Keratinocyte (primary cell): ENCODE data around the gene CFAP57. TPM values are rescaled to one million over a fixed set of nuclear protein-coding genes. Genes with fewer than 3 reads are reported as not detected.

Experiments
- DNase-seq: peaks from one replicate; pipeline ENCODE4 v3.0.0-alpha.2; 2011; ENCODE audit warnings: low read depth, missing footprints, low spot score
- FAIRE-seq: peaks from 2 replicates; lab custom pipeline; 2011; peaks lifted over from hg19 to GRCh38; lab: Jason Lieb, UNC
- H2AFZ ChIP-seq: 2 replicates; pipeline ENCODE4 v1.6.0; 2012; ENCODE audit warnings: low read length, control low read depth, inconsistent platforms; ENCODE audit not compliant: control insufficient read depth
- H3K27ac ChIP-seq: 2 replicates; pipeline ENCODE4 v1.5.1; 2011; ENCODE audit warnings: low read length; ENCODE audit not compliant: control insufficient read depth, insufficient read depth
- H3K27me3 ChIP-seq: 3 replicates; pipeline ENCODE4 v1.6.0; 2011; ENCODE audit warnings: low read length; ENCODE audit not compliant: control insufficient read depth, insufficient read depth; ENCODE audit errors: extremely low read depth
- H3K36me3 ChIP-seq, 2 experiments: 2 replicates in 1 of 2; 3 replicates in 1 of 2; pipeline ENCODE4 v1.5.1; 2011; ENCODE audit warnings: low read length in 2 of 2, mild to moderate bottlenecking in 1 of 2; ENCODE audit not compliant: control insufficient read depth in 2 of 2, insufficient read depth in 2 of 2; ENCODE audit errors: extremely low read depth in 1 of 2
- H3K4me1 ChIP-seq: 3 replicates; pipeline ENCODE4 v1.5.1; 2011; ENCODE audit warnings: low read length; ENCODE audit not compliant: control insufficient read depth, insufficient read depth; ENCODE audit errors: extremely low read depth
- H3K4me2 ChIP-seq: 3 replicates; pipeline ENCODE4 v1.6.0; 2011; ENCODE audit warnings: low read depth, low read length; ENCODE audit not compliant: control insufficient read depth, insufficient read depth; ENCODE audit errors: extremely low read depth
- H3K4me3 ChIP-seq, 3 experiments: fragments of 200-600 bp in 1 of 3; sonication (generic) in 1 of 3; 2 replicates in 2 of 3; 3 replicates in 1 of 3; pipeline ENCODE4 v1.5.1; 2011 to 2016; ENCODE audit warnings: low read length in 3 of 3, mild to moderate bottlenecking in 3 of 3, control low read depth in 2 of 3, inconsistent platforms in 1 of 3, low read depth in 1 of 3, mixed read lengths in 1 of 3, mixed run types in 1 of 3, moderate library complexity in 1 of 3; ENCODE audit not compliant: control insufficient read depth in 2 of 3, insufficient read depth in 2 of 3; ENCODE audit errors: extremely low read depth in 1 of 3
- H3K79me2 ChIP-seq: 2 replicates; pipeline ENCODE4 v1.6.0; 2012; ENCODE audit warnings: low read length; ENCODE audit not compliant: control insufficient read depth, insufficient read depth
- H3K9ac ChIP-seq: 3 replicates; pipeline ENCODE4 v1.6.0; 2011; ENCODE audit warnings: low read length; ENCODE audit not compliant: control insufficient read depth, insufficient read depth; ENCODE audit errors: extremely low read depth
- H3K9me1 ChIP-seq: 3 replicates; pipeline ENCODE4 v1.6.0; 2011; ENCODE audit warnings: low read length; ENCODE audit not compliant: control insufficient read depth, insufficient read depth; ENCODE audit errors: extremely low read depth
- H3K9me3 ChIP-seq: 2 replicates; pipeline ENCODE4 v1.5.1; 2012; ENCODE audit warnings: low read depth, low read length; ENCODE audit not compliant: control insufficient read depth
- H4K20me1 ChIP-seq: 3 replicates; pipeline ENCODE4 v1.6.0; 2011; ENCODE audit warnings: low read length; ENCODE audit not compliant: control insufficient read depth, insufficient read depth; ENCODE audit errors: extremely low read depth
- EZH2 ChIP-seq: IDR thresholded peaks from one replicate; pipeline ENCODE4 v1.6.1; 2012; ENCODE audit warnings: inconsistent platforms, mild to moderate bottlenecking, low read length, moderate library complexity
- dilution Hi-C: fragments of 300-500 bp; cut with MboI; formaldehyde crosslinking; loops from one replicate; pipeline ENCODE4 v1.7.0; 2020; ENCODE audit warnings: low sequenced_read_pairs; ENCODE audit not compliant: extremely low pct_ligation_motif_present
- polyA plus RNA-seq, 5 experiments: library from polyadenylated mRNA; depleted of rRNA in 3 of 5; stranded (reverse) in 3 of 5; stranded (forward) in 1 of 5; unstranded in 1 of 5; fragments of >200 nt; gene quantifications; 1 replicate in 1 of 5; 2 replicates in 3 of 5; 3 replicates in 1 of 5; pipeline versions ENCODE4 v1.2.1 to v1.2.3, GENCODE V29; 2011 to 2012; ENCODE audit warnings: missing spikeins in 2 of 5, low read depth in 1 of 5, low replicate concordance in 1 of 5
- TF ChIP-seq, protein P1 (sequence below), 3 experiments: IDR thresholded peaks in 1 of 3; conservative IDR thresholded peaks in 1 of 3; optimal IDR thresholded peaks in 1 of 3; 2 replicates in 2 of 3; 3 replicates in 1 of 3; pipeline versions ENCODE3 to v1.5.1; 2011; ENCODE audit warnings: low read length in 3 of 3, mild to moderate bottlenecking in 3 of 3, moderate library complexity in 2 of 3, control low read depth in 1 of 3, inconsistent platforms in 1 of 3; ENCODE audit not compliant: insufficient read depth in 2 of 3; ENCODE audit errors: extremely low read depth in 1 of 3

The CFAP57 gene
- polyA plus RNA-seq, 1 donor (not counting 4 experiments of a cell fraction or from before 2014, with no cell fraction given): 0.39 TPM

DNA sequence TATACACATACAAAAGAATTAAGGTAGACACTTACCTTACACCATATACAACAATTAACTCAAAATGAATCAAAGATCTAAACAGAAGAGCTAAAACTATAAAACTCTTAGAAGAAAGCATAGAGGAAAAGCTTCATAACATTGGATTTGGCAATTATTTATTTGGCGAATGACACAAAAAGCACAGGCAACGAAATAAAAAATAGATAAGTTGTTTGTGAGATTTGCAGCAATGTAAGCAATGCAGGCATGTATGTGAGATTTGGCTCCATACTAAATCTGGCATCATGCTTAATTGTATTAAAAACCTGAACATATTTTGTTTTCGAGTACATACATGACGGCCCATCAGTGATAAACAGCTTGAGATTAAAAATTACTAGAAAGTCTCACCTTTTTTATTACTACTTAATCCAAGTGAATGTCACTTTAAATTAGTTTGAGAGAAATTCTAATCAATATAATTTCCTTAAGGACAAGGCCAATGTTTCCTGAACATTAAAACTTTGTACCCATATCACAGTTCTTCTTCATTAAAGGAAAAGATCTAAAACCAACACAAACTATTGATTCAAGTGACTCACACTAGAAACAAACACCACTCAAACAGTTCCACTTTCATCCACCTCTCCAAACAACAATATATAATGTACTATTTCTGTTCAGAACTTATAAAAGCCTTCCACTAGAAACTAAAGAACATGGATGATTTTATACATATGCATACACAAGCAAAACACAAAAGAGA is 74.5 kb downstream of the CFAP57 start:
- no peak for TF ChIP-seq EZH2
- TF ChIP-seq, protein P1, sequence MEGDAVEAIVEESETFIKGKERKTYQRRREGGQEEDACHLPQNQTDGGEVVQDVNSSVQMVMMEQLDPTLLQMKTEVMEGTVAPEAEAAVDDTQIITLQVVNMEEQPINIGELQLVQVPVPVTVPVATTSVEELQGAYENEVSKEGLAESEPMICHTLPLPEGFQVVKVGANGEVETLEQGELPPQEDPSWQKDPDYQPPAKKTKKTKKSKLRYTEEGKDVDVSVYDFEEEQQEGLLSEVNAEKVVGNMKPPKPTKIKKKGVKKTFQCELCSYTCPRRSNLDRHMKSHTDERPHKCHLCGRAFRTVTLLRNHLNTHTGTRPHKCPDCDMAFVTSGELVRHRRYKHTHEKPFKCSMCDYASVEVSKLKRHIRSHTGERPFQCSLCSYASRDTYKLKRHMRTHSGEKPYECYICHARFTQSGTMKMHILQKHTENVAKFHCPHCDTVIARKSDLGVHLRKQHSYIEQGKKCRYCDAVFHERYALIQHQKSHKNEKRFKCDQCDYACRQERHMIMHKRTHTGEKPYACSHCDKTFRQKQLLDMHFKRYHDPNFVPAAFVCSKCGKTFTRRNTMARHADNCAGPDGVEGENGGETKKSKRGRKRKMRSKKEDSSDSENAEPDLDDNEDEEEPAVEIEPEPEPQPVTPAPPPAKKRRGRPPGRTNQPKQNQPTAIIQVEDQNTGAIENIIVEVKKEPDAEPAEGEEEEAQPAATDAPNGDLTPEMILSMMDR (optimal IDR thresholded peaks at IDR 0.05 in 1 of 3, IDR thresholded peaks at IDR 0.05 in 1 of 3, conservative IDR thresholded peaks at IDR 0.05 in 1 of 3; ENCODE audit: extremely low read depth in 1 of 3, insufficient read depth in 2 of 3, low read length in 3 of 3): no peak
- dilution Hi-C loops: no loop called here
- no peak for FAIRE-seq

DNA sequence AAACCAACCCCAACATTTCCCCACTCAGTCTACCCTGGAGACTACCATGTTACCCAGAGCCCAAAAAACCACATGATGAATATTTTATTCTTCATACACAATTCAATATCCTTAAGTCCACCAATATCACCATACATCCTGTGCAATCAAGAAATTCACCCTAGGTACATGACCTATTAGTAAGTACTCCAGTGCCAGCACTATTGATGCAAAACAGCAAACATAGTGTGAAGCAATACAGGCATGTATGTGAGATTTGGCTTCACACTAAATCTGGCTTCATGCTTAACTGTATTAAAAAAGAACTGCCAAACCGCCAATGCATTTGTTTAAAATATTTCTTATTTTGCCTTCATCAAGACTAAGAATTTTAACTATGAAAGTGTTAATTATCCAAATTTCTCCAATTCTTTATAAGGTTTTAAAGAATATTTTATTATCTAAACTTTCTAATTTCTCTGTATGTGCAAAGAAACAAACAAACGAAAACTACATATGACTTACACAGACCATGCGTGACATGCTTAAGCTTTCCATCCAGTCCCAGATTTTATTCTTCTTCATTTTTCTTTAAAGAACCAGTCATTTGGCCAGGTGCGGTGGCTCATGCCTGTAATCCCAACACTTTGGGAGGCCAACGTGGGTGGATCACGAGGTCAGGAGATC is 75.3 kb downstream of the CFAP57 start:
- no peak overlapping the region for H2AFZ ChIP-seq
- H3K9me3 ChIP-seq: no peaks in the 10 kb centered on the region
- H3K36me3 ChIP-seq: no peaks in the 10 kb centered on the region
- no peak overlapping the region for H3K4me2 ChIP-seq
- TF ChIP-seq, protein P1 (optimal IDR thresholded peaks at IDR 0.05 in 1 of 3, IDR thresholded peaks at IDR 0.05 in 1 of 3, conservative IDR thresholded peaks at IDR 0.05 in 1 of 3; ENCODE audit: extremely low read depth in 1 of 3, insufficient read depth in 2 of 3, low read length in 3 of 3): no peak
- no peak for TF ChIP-seq EZH2
- FAIRE-seq (no peak), DNase-seq (no peak)
- no peaks in the 10 kb centered on the region for H3K79me2 ChIP-seq
- dilution Hi-C loops: no loop called here
- H3K9ac ChIP-seq: no peak overlapping the region
- H3K27me3 ChIP-seq: no peaks in the 10 kb centered on the region
- H3K9me1 ChIP-seq: no peaks in the 10 kb centered on the region
- no peak overlapping the region for H3K27ac ChIP-seq
- no peaks in the 10 kb centered on the region for H4K20me1 ChIP-seq
- no peaks in the 10 kb centered on the region for H3K4me1 ChIP-seq
- H3K4me3 ChIP-seq: no peak overlapping the region

More for the DNA sequence above, 74.5 kb downstream of the CFAP57 start:
- no peak overlapping the region for H3K9ac ChIP-seq
- peaks cover 2% of the 10 kb centered on the region for H3K4me1 ChIP-seq
- H4K20me1 ChIP-seq: no peaks in the 10 kb centered on the region
- H3K9me3 ChIP-seq: no peaks in the 10 kb centered on the region
- H3K4me2 ChIP-seq: no peak overlapping the region
- H3K36me3 ChIP-seq: no peaks in the 10 kb centered on the region
- no peak overlapping the region for H2AFZ ChIP-seq
- no peaks in the 10 kb centered on the region for H3K27me3 ChIP-seq
- no peak for DNase-seq
- H3K27ac ChIP-seq: no peak overlapping the region
- H3K79me2 ChIP-seq: no peaks in the 10 kb centered on the region
- no peak overlapping the region for H3K4me3 ChIP-seq
- H3K9me1 ChIP-seq: no peaks in the 10 kb centered on the region
